Heart left ventricle (tissue), 16 donors: ENCODE measurements around the gene CCL7. TPM values are rescaled to one million over a fixed set of nuclear protein-coding genes. Genes with fewer than 3 reads are reported as not detected.

Experiments used
- ATAC-seq, 4 donors: fragments of 200-7000 bp; cut with Tn5 transposase; one replicate each; pipeline ENCODE4 v1.9.1; 2020 to 2022; ENCODE audit warnings: moderate library complexity in 4 of 4, mild to moderate bottlenecking in 3 of 4, moderate number of reproducible peaks in 1 of 4
- DNase-seq, 5 donors: peaks; one replicate each; pipeline ENCODE4 v3.0.0-alpha.2; 2020
- H3K27ac ChIP-seq, 12 donors: fragments of 200-600 bp; sonication (generic) in 4 of 12; one replicate each; pipeline versions ENCODE4 v1.5.0 to v1.8.0; 2016 to 2022; ENCODE audit warnings: mild to moderate bottlenecking in 2 of 12
- H3K27me3 ChIP-seq, 9 donors: fragments of 200-600 bp; sonication (generic) in 2 of 9; one replicate each; pipeline versions ENCODE4 v1.5.1 to v1.8.0; 2016 to 2022; ENCODE audit warnings: mild to moderate bottlenecking in 3 of 9
- H3K36me3 ChIP-seq, 9 donors: fragments of 200-600 bp; sonication (generic) in 2 of 9; one replicate each; pipeline versions ENCODE4 v1.5.0 to v1.8.0; 2018 to 2022; ENCODE audit warnings: mild to moderate bottlenecking in 2 of 9
- H3K4me1 ChIP-seq, 12 donors: fragments of 200-600 bp; sonication (generic) in 4 of 12; one replicate each; pipeline versions ENCODE4 v1.5.0 to v1.8.0; 2016 to 2022; ENCODE audit warnings: mild to moderate bottlenecking in 3 of 12
- H3K4me3 ChIP-seq, 12 donors: fragments of 200-600 bp; sonication (generic) in 4 of 12; one replicate each; pipeline versions ENCODE4 v1.5.0 to v1.8.0; 2017 to 2022; ENCODE audit warnings: mild to moderate bottlenecking in 9 of 12, moderate library complexity in 4 of 12
- H3K9me3 ChIP-seq, 12 donors: fragments of 200-600 bp; sonication (generic) in 4 of 12; one replicate each; pipeline versions ENCODE4 v1.5.0 to v1.8.0; 2016 to 2022; ENCODE audit warnings: mild to moderate bottlenecking in 1 of 12
- POLR2A ChIP-seq, 2 donors: fragments of 450-650 bp; IDR thresholded peaks; one replicate each; pipeline ENCODE4 v1.6.1; 2017; ENCODE audit warnings: antibody characterized with exemption in 2 of 2, mild to moderate bottlenecking in 2 of 2, moderate library complexity in 2 of 2
- WGBS, 4 donors: extraction: QIAGEN DNeasy Blood & Tissue Kit in 2 of 4; methylation state at CpG; one replicate each; pipeline versions ENCODE4 v1.1.5 to v1.1.7; 2013 to 2018; 5-methylcytosine and 5-hydroxymethylcytosine counted together
- intact Hi-C, 10 donors: fragments of 100-400 bp; cut with DNase I; formaldehyde crosslinking; loops; one replicate each; pipeline versions ENCODE4 v1.11.1 to v1.14.2; 2022
- polyA plus RNA-seq, 2 donors: library from polyadenylated mRNA; stranded (reverse); fragments of 200-250 nt; gene quantifications; one replicate each; pipeline ENCODE4 v1.2.3, GENCODE V29; 2013
- total RNA-seq, 9 donors: library from RNA; depleted of rRNA in 2 of 9; stranded (reverse); fragments of >200 nt in 2 of 9; fragmentation: NEBNext Ultra II Directional in 3 of 9; extraction: Animal tissue kit (Norgen Biotek cat#: 25700) in 3 of 9; gene quantifications; one replicate each; pipeline versions ENCODE4 v1.1.0 to v1.2.4, GENCODE V29; 2016 to 2023
- TF ChIP-seq, protein P1 (sequence below), 12 donors: fragments of 200-600 bp; sonication (generic) in 4 of 12; IDR thresholded peaks; one replicate each; pipeline versions ENCODE4 v1.5.0 to v1.8.0; 2018 to 2022; ENCODE audit warnings: antibody characterized with exemption in 12 of 12, mild to moderate bottlenecking in 5 of 12
- donor health status: ischemic (EF 13 %, LVEDD 7.1; RV severe dilation, severe dysfunction).
- donor health status: healthy with polysubstance abuse.
- donor health status: DM: no; HTN: yes; CAD: no.
- donor health status: DM: no; HTN: no; CAD: no.
- donor health status: ischemic (EF 25% LVEDD 6.9; RV normal size, moderate dysfunction).
- donor health status: ischemic (EF 25% LVEDD 5.7; RV mildly dilated, moderate dysfunction).
- donor health status: healthy.
- donor health status: DM: yes; HTN: yes; CAD: no.
- donor health status: ischemic (EF 35%, LVEDD 5.7; RV mildly dilated, moderate dysfunction).
- donor health status: nonischemic (EF 11% LVEDD 7.7; RV severe dilation, severe dysfunction).
- donor health status: DM: yes; HTN: yes; CAD: no.
- donor health status: PGD.
- donor health status: ischemic (EF 29% LVEDD 5.4; RV normal size, mild dysfunction).
- donor health status: nonischemic (EF 23%, LVEDD 6.1; RV moderate dilation, normal function).

The CCL7 gene
- total and polyA plus RNA-seq, 11 donors, result 0.36 to 3.4 TPM; not detected in 9

GRCh38 chr17:34257299-34257985 is 12.6 kb upstream of the CCL7 start:
- peak overlapping the region in 3 of 12 donors; percentile 50 to 65 (median 64) for H3K4me3 ChIP-seq
- ATAC-seq, result no peak

GRCh38 chr17:34257986-34258326 is 12.1 kb upstream of the CCL7 start:
- Histone ChIP-seq H3K36me3 (peaks cover 0 to 13% (median 0%) of the 10 kb centered on the region in 9 donors), H3K4me3 (no peak overlapping the region), H3K9me3 (no peaks in the 10 kb centered on the region), H3K4me1 (peaks cover 11 to 47% (median 34%) of the 10 kb centered on the region in 12 donors), H3K27ac (peak overlapping the region in 1 of 12 donors; percentile 94), H3K27me3 (no peaks in the 10 kb centered on the region)
- no peak for TF ChIP-seq POLR2A (IDR thresholded peaks at IDR 0.05)
- TF ChIP-seq, protein P1, sequence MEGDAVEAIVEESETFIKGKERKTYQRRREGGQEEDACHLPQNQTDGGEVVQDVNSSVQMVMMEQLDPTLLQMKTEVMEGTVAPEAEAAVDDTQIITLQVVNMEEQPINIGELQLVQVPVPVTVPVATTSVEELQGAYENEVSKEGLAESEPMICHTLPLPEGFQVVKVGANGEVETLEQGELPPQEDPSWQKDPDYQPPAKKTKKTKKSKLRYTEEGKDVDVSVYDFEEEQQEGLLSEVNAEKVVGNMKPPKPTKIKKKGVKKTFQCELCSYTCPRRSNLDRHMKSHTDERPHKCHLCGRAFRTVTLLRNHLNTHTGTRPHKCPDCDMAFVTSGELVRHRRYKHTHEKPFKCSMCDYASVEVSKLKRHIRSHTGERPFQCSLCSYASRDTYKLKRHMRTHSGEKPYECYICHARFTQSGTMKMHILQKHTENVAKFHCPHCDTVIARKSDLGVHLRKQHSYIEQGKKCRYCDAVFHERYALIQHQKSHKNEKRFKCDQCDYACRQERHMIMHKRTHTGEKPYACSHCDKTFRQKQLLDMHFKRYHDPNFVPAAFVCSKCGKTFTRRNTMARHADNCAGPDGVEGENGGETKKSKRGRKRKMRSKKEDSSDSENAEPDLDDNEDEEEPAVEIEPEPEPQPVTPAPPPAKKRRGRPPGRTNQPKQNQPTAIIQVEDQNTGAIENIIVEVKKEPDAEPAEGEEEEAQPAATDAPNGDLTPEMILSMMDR (IDR thresholded peaks at IDR 0.05), result no peak
- DNase-seq, result no peak
- WGBS, 4 donors, result 61 to 74% (median 67%) methylated on average over 1 of the region's 1 CpG
- intact Hi-C loops, result loop anchor here in 3 of 10 donors (2.0 to 10.0 kb wide), 4 partner anchors 44 to 104 kb away; partner anchors contain the start of gene CCL1 (in 1 of the 3)
- no peak for ATAC-seq

More at GRCh38 chr17:34257299-34257985, 12.6 kb upstream of the CCL7 start:
- intact Hi-C loops, result loop anchor here in 3 of 10 donors (5.0 to 10.0 kb wide), 3 partner anchors 45 to 105 kb away; partner anchors contain the start of gene CCL1 (in 1 of the 3)
- H3K9me3 ChIP-seq, result no peaks in the 10 kb centered on the region
- no peak for TF ChIP-seq POLR2A (IDR thresholded peaks at IDR 0.05)
- TF ChIP-seq, protein P1 (IDR thresholded peaks at IDR 0.05), result no peak
- WGBS, 4 donors, result 81 to 84% (median 83%) methylated on average over 5 of the region's 5 CpGs
- peaks cover 0 to 13% (median 0%) of the 10 kb centered on the region in 9 donors for H3K36me3 ChIP-seq
- H3K27ac ChIP-seq, result peak overlapping the region in 2 of 12 donors; percentile 91 to 94
- DNase-seq, result no peak
- H3K27me3 ChIP-seq, result no peaks in the 10 kb centered on the region
- peaks cover 11 to 52% (median 39%) of the 10 kb centered on the region in 12 donors for H3K4me1 ChIP-seq

DNA sequence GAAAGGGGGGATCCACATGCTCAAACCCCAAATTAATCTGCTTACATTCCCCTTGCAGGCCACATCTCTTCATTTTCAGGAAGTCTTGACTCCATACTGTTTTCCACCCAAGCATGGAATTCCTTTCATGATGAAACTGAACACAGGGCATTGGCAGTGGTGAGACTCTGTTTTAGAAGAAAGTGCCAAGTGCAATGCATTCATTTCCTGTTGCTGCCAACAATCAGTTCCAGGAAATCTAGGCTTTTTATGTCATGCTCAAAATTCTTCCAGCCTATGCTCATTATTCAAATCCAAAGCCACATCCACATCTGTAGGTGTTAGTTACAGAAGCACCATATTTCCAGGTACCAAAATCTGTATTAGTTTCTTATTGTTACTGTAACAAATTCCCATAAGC is 10.9 kb upstream of the CCL7 start:
- intact Hi-C loops, result loop anchor here in 3 of 10 donors (2.0 to 10.0 kb wide), 4 partner anchors 43 to 103 kb away; partner anchors contain the start of gene CCL1 (in 1 of the 3)
- ATAC-seq (no peak), DNase-seq (no peak)
- Histone ChIP-seq H3K27ac (peak overlapping the region in 1 of 12 donors; percentile 94), H3K4me3 (no peak overlapping the region), H3K27me3 (no peaks in the 10 kb centered on the region), H3K9me3 (no peaks in the 10 kb centered on the region), H3K36me3 (peaks cover 0 to 13% (median 0%) of the 10 kb centered on the region in 9 donors), H3K4me1 (peaks cover 2 to 35% (median 22%) of the 10 kb centered on the region in 12 donors)
- TF ChIP-seq, protein P1 (IDR thresholded peaks at IDR 0.05), result no peak
- no peak for TF ChIP-seq POLR2A (IDR thresholded peaks at IDR 0.05)

GRCh38 chr17:34260861-34261260 is 9.2 kb upstream of the CCL7 start:
- H3K27ac ChIP-seq, result peak overlapping the region in 1 of 12 donors; percentile 19
- no peaks in the 10 kb centered on the region for H3K9me3 ChIP-seq
- 51 to 60% (median 57%) methylated on average over 4 of the region's 4 CpGs for WGBS, 4 donors
- DNase-seq (no peak), ATAC-seq (no peak)
- H3K36me3 ChIP-seq, result peaks cover 0 to 9% (median 0%) of the 10 kb centered on the region in 9 donors
- TF ChIP-seq, protein P1 (IDR thresholded peaks at IDR 0.05), result no peak
- no peak for TF ChIP-seq POLR2A (IDR thresholded peaks at IDR 0.05)
- peaks cover 0 to 20% (median 5%) of the 10 kb centered on the region in 12 donors for H3K4me1 ChIP-seq
- no peaks in the 10 kb centered on the region for H3K27me3 ChIP-seq
- no peak overlapping the region for H3K4me3 ChIP-seq
- intact Hi-C loops, result no loop called here
